Measurements from ENCODE around the gene CREBZF. TPM values are rescaled to one million over a fixed set of nuclear protein-coding genes. Genes with fewer than 3 reads are reported as not detected.

Gene CREBZF
- total RNA-seq, 1 donor from 2014 or later, result 31.0 TPM

- no peaks in the 10 kb centered on the region for H3K36me3 ChIP-seq (ENCODE audit: insufficient read depth, low read length)
- no peaks in the 10 kb centered on the region for H3K9me3 Mint-ChIP-seq (ENCODE audit: unreplicated experiment)
- no peaks in the 10 kb centered on the region for H3K27me3 ChIP-seq (ENCODE audit: insufficient read depth, low read length)
- FAIRE-seq (no peak), DNase-seq (ENCODE audit: low read depth) (peak; percentile 30)
- no peak overlapping the region for H3K4me3 Mint-ChIP-seq (ENCODE audit: unreplicated experiment)
- peaks cover 2% of the 10 kb centered on the region for H3K36me3 Mint-ChIP-seq (ENCODE audit: low read depth, unreplicated experiment)
- H3K4me2 ChIP-seq (ENCODE audit: low read length), result peak overlapping the region; percentile 92
- no peak for TF ChIP-seq CTCF (IDR thresholded peaks at IDR 0.05; ENCODE audit: insufficient read depth, low read depth, low read length)
- TF ChIP-seq EZH2 (IDR thresholded peaks at IDR 0.05; ENCODE audit: insufficient read depth, low read length), result no peak
- H4K20me1 ChIP-seq (ENCODE audit: insufficient read depth, low read length), result no peaks in the 10 kb centered on the region
- H3K4me1 ChIP-seq (ENCODE audit: insufficient read depth, low read length), result peaks cover 12% of the 10 kb centered on the region
- H3K9ac ChIP-seq (ENCODE audit: low read length), result peak overlapping the region; percentile 85
- H3K4me3 ChIP-seq (ENCODE audit: insufficient read depth, low read depth, low read length), result peak overlapping the region; percentile 70
- no peak overlapping the region for H3K27ac Mint-ChIP-seq (ENCODE audit: unreplicated experiment)
- H3K4me1 Mint-ChIP-seq (ENCODE audit: low read depth, unreplicated experiment), result peaks cover 7% of the 10 kb centered on the region
- H3K27me3 Mint-ChIP-seq (ENCODE audit: low read depth, unreplicated experiment), result no peaks in the 10 kb centered on the region
- no peaks in the 10 kb centered on the region for H3K79me2 ChIP-seq (ENCODE audit: insufficient read depth, low read length)
- no peaks in the 10 kb centered on the region for H3K9me3 ChIP-seq (ENCODE audit: insufficient read depth, low read depth, low read length)
- H3K27ac ChIP-seq (ENCODE audit: low read depth, low read length), result peak overlapping the region; percentile 43
- peak overlapping the region; percentile 88 for H2AFZ ChIP-seq (ENCODE audit: low read depth, low read length)
Measured at GRCh38 chr11:85682330-85683305, 17.7 kb upstream of the CREBZF start.

GRCh38 chr11:85680897-85681296, 16.0 kb upstream of the CREBZF start:
- Mint-ChIP-seq H3K27ac (ENCODE audit: unreplicated experiment) (no peak overlapping the region), H3K36me3 (ENCODE audit: low read depth, unreplicated experiment) (peaks cover 1% of the 10 kb centered on the region), H3K27me3 (ENCODE audit: low read depth, unreplicated experiment) (no peaks in the 10 kb centered on the region), H3K9me3 (ENCODE audit: unreplicated experiment) (no peaks in the 10 kb centered on the region), H3K4me1 (ENCODE audit: low read depth, unreplicated experiment) (peaks cover 7% of the 10 kb centered on the region), H3K4me3 (ENCODE audit: unreplicated experiment) (no peak overlapping the region)
- Histone ChIP-seq H3K4me3 (ENCODE audit: insufficient read depth, low read depth, low read length) (no peak overlapping the region), H3K79me2 (ENCODE audit: insufficient read depth, low read length) (no peaks in the 10 kb centered on the region), H3K36me3 (ENCODE audit: insufficient read depth, low read length) (no peaks in the 10 kb centered on the region), H3K4me2 (ENCODE audit: low read length) (no peak overlapping the region), H4K20me1 (ENCODE audit: insufficient read depth, low read length) (no peaks in the 10 kb centered on the region), H3K27me3 (ENCODE audit: insufficient read depth, low read length) (no peaks in the 10 kb centered on the region), H3K27ac (ENCODE audit: low read depth, low read length) (no peak overlapping the region), H3K4me1 (ENCODE audit: insufficient read depth, low read length) (peaks cover 12% of the 10 kb centered on the region), H3K9me3 (ENCODE audit: insufficient read depth, low read depth, low read length) (no peaks in the 10 kb centered on the region), H2AFZ (ENCODE audit: low read depth, low read length) (no peak overlapping the region), H3K9ac (ENCODE audit: low read length) (no peak overlapping the region)
- DNase-seq (ENCODE audit: low read depth) (no peak), FAIRE-seq (no peak)
- TF ChIP-seq CTCF (IDR thresholded peaks at IDR 0.05; ENCODE audit: insufficient read depth, low read depth, low read length) (no peak), EZH2 (IDR thresholded peaks at IDR 0.05; ENCODE audit: insufficient read depth, low read length) (no peak)

GRCh38 chr11:85679576-85679975, 14.6 kb upstream of the CREBZF start:
- H3K4me2 ChIP-seq (ENCODE audit: low read length), result no peak overlapping the region
- Mint-ChIP-seq H3K27ac (ENCODE audit: unreplicated experiment) (no peak overlapping the region), H3K4me1 (ENCODE audit: low read depth, unreplicated experiment) (peaks cover 7% of the 10 kb centered on the region)

More at GRCh38 chr11:85679576-85679975, 14.6 kb upstream of the CREBZF start:
- Histone ChIP-seq H4K20me1 (ENCODE audit: insufficient read depth, low read length) (no peaks in the 10 kb centered on the region), H3K79me2 (ENCODE audit: insufficient read depth, low read length) (no peaks in the 10 kb centered on the region), H3K9ac (ENCODE audit: low read length) (no peak overlapping the region), H3K27ac (ENCODE audit: low read depth, low read length) (no peak overlapping the region), H3K4me1 (ENCODE audit: insufficient read depth, low read length) (no peaks in the 10 kb centered on the region), H3K9me3 (ENCODE audit: insufficient read depth, low read depth, low read length) (no peaks in the 10 kb centered on the region), H2AFZ (ENCODE audit: low read depth, low read length) (no peak overlapping the region), H3K4me3 (ENCODE audit: insufficient read depth, low read depth, low read length) (no peak overlapping the region), H3K36me3 (ENCODE audit: insufficient read depth, low read length) (no peaks in the 10 kb centered on the region), H3K27me3 (ENCODE audit: insufficient read depth, low read length) (no peaks in the 10 kb centered on the region)
- Mint-ChIP-seq H3K4me3 (ENCODE audit: unreplicated experiment) (no peak overlapping the region), H3K9me3 (ENCODE audit: unreplicated experiment) (no peaks in the 10 kb centered on the region), H3K27me3 (ENCODE audit: low read depth, unreplicated experiment) (peaks cover 1% of the 10 kb centered on the region), H3K36me3 (ENCODE audit: low read depth, unreplicated experiment) (no peaks in the 10 kb centered on the region)
- FAIRE-seq (no peak), DNase-seq (ENCODE audit: low read depth) (no peak)
- TF ChIP-seq EZH2 (IDR thresholded peaks at IDR 0.05; ENCODE audit: insufficient read depth, low read length) (no peak), CTCF (IDR thresholded peaks at IDR 0.05; ENCODE audit: insufficient read depth, low read depth, low read length) (no peak)
